Measurements from ENCODE around the gene LRRC41. TPM values are rescaled to one million over a fixed set of nuclear protein-coding genes. Genes with fewer than 3 reads are reported as not detected.

LRRC41 gene
- total RNA-seq = 10 to 100 TPM; 30.5 to 58.4 TPM
- 10 to 100 TPM; 22.0 to 25.0 TPM for polyA plus RNA-seq

DNA sequence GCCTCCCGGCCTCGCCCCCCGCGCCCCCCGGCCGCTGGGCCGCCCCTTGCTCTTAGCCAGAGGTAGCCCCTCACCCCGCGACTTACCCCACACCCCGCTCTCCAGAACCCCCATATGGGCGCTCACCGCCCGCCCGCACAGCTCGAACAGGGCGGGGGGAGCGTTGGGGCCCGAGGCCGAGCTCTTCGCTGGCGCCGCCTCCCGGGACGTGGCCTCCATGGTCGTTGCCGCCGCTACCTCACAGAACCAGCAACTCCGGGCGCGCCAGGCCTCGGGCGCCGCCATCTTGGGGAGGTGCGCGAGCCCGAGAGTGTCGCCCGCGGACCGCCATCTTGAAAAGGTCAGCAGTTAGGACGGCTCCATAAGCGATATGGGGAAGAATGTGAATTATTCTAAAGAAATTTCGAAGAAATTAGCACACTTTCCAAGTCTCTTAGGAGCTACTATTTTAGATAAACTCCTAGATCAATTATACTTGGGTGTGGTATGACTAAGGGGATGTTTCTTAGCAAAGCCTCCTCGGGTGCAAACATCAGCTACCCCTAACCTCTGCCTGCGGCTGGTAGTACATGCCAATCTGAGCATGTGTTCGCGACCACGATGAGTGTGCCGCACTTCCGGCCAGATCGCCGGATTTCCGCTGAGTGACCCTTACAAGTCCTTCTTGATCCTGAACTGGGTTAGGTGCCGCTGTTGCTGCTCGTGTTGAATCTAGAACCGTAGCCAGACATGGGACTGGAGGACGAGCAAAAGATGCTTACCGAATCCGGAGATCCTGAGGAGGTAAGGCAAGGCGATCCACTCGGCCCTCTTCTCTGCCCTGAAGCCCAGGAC is at the start of gene LRRC41, which contains the start of gene UQCRH:
LRRC41 (minus strand) TSS at position 579 of the 834 bp plus-strand sequence; CDS start at position 285, 294 bp downstream.
UQCRH (plus strand) TSS at position 661 of the 834 bp plus-strand sequence; CDS start at position 730, 69 bp downstream.
- H3K9me3 ChIP-seq (ENCODE audit: control insufficient read depth in 4 of 4, low read length in 3 of 4) = no peaks in the 10 kb centered on the region
- DNase-seq (ENCODE audit: low spot score) = peak; percentile 96
- peak within 1 kb of the TSS; percentile 88 to 97 (median 95) for H3K4me3 ChIP-seq (ENCODE audit: low read depth in 1 of 3, low read length in 3 of 3)
- peak within 1 kb of the TSS; percentile 95 to 96 for H3K27ac ChIP-seq (ENCODE audit: low read depth in 1 of 2, low read length in 2 of 2)
- peak within 1 kb of the TSS; percentile 29 to 91 for H3K9ac ChIP-seq (ENCODE audit: low read depth in 1 of 2, low read length in 2 of 2)
- TF ChIP-seq RAD21 (IDR thresholded peaks at IDR 0.05) = no peak
- no peak for TF ChIP-seq ZBTB33 (IDR thresholded peaks at IDR 0.05)
- TF ChIP-seq ATF3 (IDR thresholded peaks at IDR 0.05) = peak; percentile 21
- peak; percentile 93 for TF ChIP-seq NR2F2 (IDR thresholded peaks at IDR 0.05)
- TF ChIP-seq EGR1 (IDR thresholded peaks at IDR 0.05; ENCODE audit: low read depth in 2 of 2) = peak; percentile 27 to 37
- TF ChIP-seq FOXA1 (IDR thresholded peaks at IDR 0.05) = no peak
- no peak for TF ChIP-seq CTCF (IDR thresholded peaks at IDR 0.05; ENCODE audit: low read depth, low read length, missing input control)
- peak in 1 of 2 donors; percentile 13 for TF ChIP-seq HNF4A (conservative IDR thresholded peaks at IDR 0.05)
- TF ChIP-seq REST (IDR thresholded peaks at IDR 0.05) = peak; percentile 37
- peak in 1 of 2 donors; percentile 53 for TF ChIP-seq RXRA (IDR thresholded peaks at IDR 0.05)
- peak; percentile 87 to 95 for TF ChIP-seq GABPA (IDR thresholded peaks at IDR 0.05 in 1 of 2, conservative IDR thresholded peaks at IDR 0.05 in 1 of 2)
- TF ChIP-seq HNF4G (IDR thresholded peaks at IDR 0.05) = no peak
- TF ChIP-seq FOXA2 (IDR thresholded peaks at IDR 0.05) = no peak
- TF ChIP-seq, protein P1, sequence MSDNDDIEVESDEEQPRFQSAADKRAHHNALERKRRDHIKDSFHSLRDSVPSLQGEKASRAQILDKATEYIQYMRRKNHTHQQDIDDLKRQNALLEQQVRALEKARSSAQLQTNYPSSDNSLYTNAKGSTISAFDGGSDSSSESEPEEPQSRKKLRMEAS (IDR thresholded peaks at IDR 0.05) = peak; percentile 86
- peak; percentile 100 for TF ChIP-seq YY1 (IDR thresholded peaks at IDR 0.05)
- TF ChIP-seq JUND (IDR thresholded peaks at IDR 0.05) = peak; percentile 75 to 80
- peak; percentile 84 for TF ChIP-seq TAF1 (conservative IDR thresholded peaks at IDR 0.05)
- peak; percentile 67 for TF ChIP-seq SP1 (IDR thresholded peaks at IDR 0.05)
- H3K36me3 ChIP-seq (ENCODE audit: control insufficient read depth in 4 of 4, insufficient read depth in 3 of 4, low read depth in 1 of 4, low read length in 3 of 4) = peaks cover 0 to 1% (median 0%) of the 10 kb centered on the region in 4 donors
- H3K4me1 ChIP-seq (ENCODE audit: control insufficient read depth in 4 of 4, insufficient read depth in 4 of 4, low read length in 3 of 4) = peaks cover 6 to 28% (median 20%) of the 10 kb centered on the region in 4 donors
- H3K27me3 ChIP-seq (ENCODE audit: control insufficient read depth in 4 of 4, insufficient read depth in 4 of 4, low read length in 3 of 4) = no peaks in the 10 kb centered on the region
- WGBS = 1% methylated on average over 61 of the region's 61 CpGs

Data from liver (tissue), 9 donors.